Panc1 (cell line): ENCODE data around the gene RBM4.
"Not testable (repeated sequence)": the region's sequence is repeated elsewhere in the genome, so short reads cannot be mapped to it uniquely, and the experiment has no call there.

Experiments
- CTCF ChIP-seq: fragments of 450-650 bp; IDR thresholded peaks from 2 replicates; pipeline ENCODE4 v1.5.1; 2017; ENCODE audit warnings: mild to moderate bottlenecking
- POLR2AphosphoS5 ChIP-seq: IDR thresholded peaks from 2 replicates; pipeline ENCODE4 v1.6.1; 2012; ENCODE audit warnings: mild to moderate bottlenecking, low read depth, low read length, moderate library complexity
- REST ChIP-seq, 2 experiments: IDR thresholded peaks; 2 replicates each; pipeline ENCODE4 v1.6.1; 2011 to 2012; ENCODE audit warnings: low read depth in 2 of 2, control low read depth in 1 of 2, low read length in 1 of 2, mild to moderate bottlenecking in 1 of 2, moderate library complexity in 1 of 2; ENCODE audit not compliant: insufficient read depth in 1 of 2
- SIN3A ChIP-seq: IDR thresholded peaks from 2 replicates; pipeline ENCODE4 v1.6.1; 2012; ENCODE audit warnings: low read depth, mild to moderate bottlenecking, low read length, moderate library complexity, borderline replicate concordance; ENCODE audit not compliant: insufficient read depth

- not testable (repeated sequence) for TF ChIP-seq CTCF; POLR2AphosphoS5; SIN3A; REST (IDR thresholded peaks at IDR 0.05; ENCODE audit: insufficient read depth in 1 of 2, low read depth in 2 of 2, low read length in 1 of 2)
These were observed 49.2 kb upstream of the RBM4 start for GRCh38 chr11:66589315-66589714.
